Body of pancreas (tissue), 4 donors: ENCODE data around the gene EGFL7. TPM values are rescaled to one million over a fixed set of nuclear protein-coding genes. Genes with fewer than 3 reads are reported as not detected.
A peak's percentile ranks its signal among the peaks of the same experiment; 100 is the strongest.
"Not testable (repeated sequence)": the region's sequence is repeated elsewhere in the genome, so short reads cannot be mapped to it uniquely, and the experiment has no call there.

ENCODE experiments used
- ATAC-seq: fragments of 150-250 bp; one replicate; pipeline ENCODE4 v1.9.1; 2016
- DNase-seq, 4 donors: peaks; one replicate each; pipeline ENCODE4 v3.0.0-alpha.2; 2019
- H3K27ac ChIP-seq, 4 donors: fragments of 200-600 bp; sonication (generic); 1 replicate in 3 of 4; 2 replicates in 1 of 4; pipeline versions ENCODE4 v1.5.1 to v1.6.1; 2016 to 2019; ENCODE audit warnings: mild to moderate bottlenecking in 1 of 4, mixed read lengths in 1 of 4, moderate library complexity in 1 of 4
- H3K27me3 ChIP-seq, 2 donors: fragments of 200-600 bp; sonication (generic); one replicate each; pipeline ENCODE4 v1.6.0; 2016; ENCODE audit warnings: mild to moderate bottlenecking in 1 of 2
- H3K36me3 ChIP-seq, 2 donors: fragments of 200-600 bp; sonication (generic); replicated peaks in 1 of 2; 2 replicates each; pipeline ENCODE4 v1.5.1; 2016; ENCODE audit warnings: low read depth in 2 of 2; ENCODE audit not compliant: insufficient read depth in 1 of 2
- H3K4me1 ChIP-seq: fragments of 200-600 bp; sonication (generic); one replicate; pipeline ENCODE4 v1.6.0; 2016
- H3K4me3 ChIP-seq, 2 donors: fragments of 200-600 bp; sonication (generic); 1 replicate in 1 of 2; 2 replicates in 1 of 2; pipeline ENCODE4 v1.5.1; 2016 to 2019
- H3K9me3 ChIP-seq, 3 donors: fragments of 200-600 bp; sonication (generic); 1 replicate in 2 of 3; 2 replicates in 1 of 3; pipeline ENCODE4 v1.5.1; 2016
- POLR2A ChIP-seq, 3 donors: fragments of 450-650 bp; IDR thresholded peaks; one replicate each; pipeline ENCODE4 v1.6.1; 2016; ENCODE audit warnings: antibody characterized with exemption in 3 of 3, mild to moderate bottlenecking in 2 of 3
- WGBS, 2 donors: methylation state at CpG; one replicate each; pipeline ENCODE4 v1.1.5; 2017; 5-methylcytosine and 5-hydroxymethylcytosine counted together
- intact Hi-C: fragments of 100-400 bp; cut with DNase I; formaldehyde crosslinking; loops from one replicate; pipeline ENCODE4 v1.15.1; 2023
- total RNA-seq, 2 donors: library from RNA; depleted of rRNA; stranded (reverse); fragments of >200 nt; gene quantifications; one replicate each; pipeline ENCODE4 v1.1.0, GENCODE V29; 2016
- TF ChIP-seq, protein P1 (sequence below), 7 experiments: fragments of 450-650 bp in 4 of 7; fragments of 200-600 bp in 3 of 7; sonication (generic) in 3 of 7; IDR thresholded peaks; one replicate each; pipeline ENCODE4 v1.5.1; 2016 to 2019; ENCODE audit warnings: antibody characterized with exemption in 7 of 7

EGFL7 gene
- total RNA-seq, 2 donors from 2014 or later: 14.8 to 47.0 TPM

DNA sequence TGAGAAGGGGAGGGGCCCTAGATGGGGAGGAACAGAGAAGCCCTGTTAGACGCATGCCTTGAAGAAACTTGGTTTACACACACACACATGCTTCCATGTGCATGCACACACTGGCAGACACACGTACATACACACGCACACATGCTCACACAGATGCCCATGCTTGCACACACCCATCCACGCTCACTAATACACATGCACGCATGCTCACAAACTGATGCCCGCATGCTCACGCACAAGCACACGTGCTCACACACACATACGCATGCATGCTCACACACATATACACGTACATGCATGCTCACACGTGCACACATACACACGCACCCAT is 32.1 kb upstream of the EGFL7 start:
- DNase-seq (no peak), ATAC-seq (no peak)
- 44 to 49% methylated on average over 11 to 12 of the region's 12 CpGs for WGBS, 2 donors
- peaks cover 48% of the 10 kb centered on the region for H3K4me1 ChIP-seq
- no peaks in the 10 kb centered on the region for H3K36me3 ChIP-seq
- H3K9me3 ChIP-seq: no peaks in the 10 kb centered on the region
- H3K27me3 ChIP-seq: no peaks in the 10 kb centered on the region
- intact Hi-C loops: no loop called here
- no peak overlapping the region for H3K27ac ChIP-seq
- no peak overlapping the region for H3K4me3 ChIP-seq
- TF ChIP-seq POLR2A (IDR thresholded peaks at IDR 0.05): no peak
- TF ChIP-seq, protein P1, sequence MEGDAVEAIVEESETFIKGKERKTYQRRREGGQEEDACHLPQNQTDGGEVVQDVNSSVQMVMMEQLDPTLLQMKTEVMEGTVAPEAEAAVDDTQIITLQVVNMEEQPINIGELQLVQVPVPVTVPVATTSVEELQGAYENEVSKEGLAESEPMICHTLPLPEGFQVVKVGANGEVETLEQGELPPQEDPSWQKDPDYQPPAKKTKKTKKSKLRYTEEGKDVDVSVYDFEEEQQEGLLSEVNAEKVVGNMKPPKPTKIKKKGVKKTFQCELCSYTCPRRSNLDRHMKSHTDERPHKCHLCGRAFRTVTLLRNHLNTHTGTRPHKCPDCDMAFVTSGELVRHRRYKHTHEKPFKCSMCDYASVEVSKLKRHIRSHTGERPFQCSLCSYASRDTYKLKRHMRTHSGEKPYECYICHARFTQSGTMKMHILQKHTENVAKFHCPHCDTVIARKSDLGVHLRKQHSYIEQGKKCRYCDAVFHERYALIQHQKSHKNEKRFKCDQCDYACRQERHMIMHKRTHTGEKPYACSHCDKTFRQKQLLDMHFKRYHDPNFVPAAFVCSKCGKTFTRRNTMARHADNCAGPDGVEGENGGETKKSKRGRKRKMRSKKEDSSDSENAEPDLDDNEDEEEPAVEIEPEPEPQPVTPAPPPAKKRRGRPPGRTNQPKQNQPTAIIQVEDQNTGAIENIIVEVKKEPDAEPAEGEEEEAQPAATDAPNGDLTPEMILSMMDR (IDR thresholded peaks at IDR 0.05): no peak

DNA sequence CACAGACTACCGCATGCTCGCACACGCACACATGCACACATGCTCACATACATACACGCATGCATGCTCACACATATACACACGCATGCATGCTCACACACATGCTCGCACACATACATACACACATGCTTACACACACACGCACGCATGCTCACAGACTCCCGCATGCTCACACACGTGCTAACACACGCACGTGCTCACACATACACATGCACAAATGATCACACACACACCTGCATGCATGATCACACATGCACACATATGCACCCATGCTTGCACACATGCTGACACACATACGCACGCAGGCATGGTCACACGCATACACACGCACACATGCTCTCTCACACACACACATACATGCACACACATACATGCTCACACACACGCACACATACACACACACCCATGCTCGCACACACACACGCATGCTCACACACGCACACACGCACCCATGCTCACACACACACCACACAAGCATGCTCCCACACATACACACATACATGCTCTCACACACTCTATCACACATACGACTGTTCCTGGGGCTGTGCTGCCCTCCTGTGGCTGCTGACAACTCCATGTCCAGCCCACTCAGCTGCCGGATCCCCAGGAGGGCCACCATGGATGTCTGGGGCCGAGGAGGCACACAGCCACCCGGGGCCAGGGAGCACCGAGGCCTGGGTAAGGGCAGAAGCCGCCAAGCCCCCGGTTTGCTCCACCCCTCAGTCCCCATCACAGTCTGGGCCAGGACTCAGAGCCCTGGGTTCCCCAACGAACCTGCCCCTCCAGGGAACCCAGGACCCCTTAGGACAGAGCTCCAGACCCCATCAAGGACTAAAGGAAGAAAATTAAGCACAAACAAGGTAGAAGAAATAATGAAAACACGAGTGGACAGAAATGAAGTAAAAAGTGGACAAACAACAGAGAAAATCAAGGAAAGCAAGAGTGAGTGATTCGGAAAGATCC is 31.4 kb upstream of the EGFL7 start:
- Histone ChIP-seq H3K9me3 (no peaks in the 10 kb centered on the region), H3K27ac (no peak overlapping the region), H3K4me1 (peaks cover 41% of the 10 kb centered on the region), H3K27me3 (no peaks in the 10 kb centered on the region), H3K36me3 (no peaks in the 10 kb centered on the region), H3K4me3 (no peak overlapping the region)
- intact Hi-C loops: no loop called here
- DNase-seq (peak; percentile 84 to 88 (median 84)), ATAC-seq (peak; percentile 70)
- TF ChIP-seq POLR2A (IDR thresholded peaks at IDR 0.05): no peak
- TF ChIP-seq, protein P1 (IDR thresholded peaks at IDR 0.05): peak; percentile 70 to 99 (median 90)
- 31 to 43% methylated on average over 25 to 31 of the region's 31 CpGs for WGBS, 2 donors

DNA sequence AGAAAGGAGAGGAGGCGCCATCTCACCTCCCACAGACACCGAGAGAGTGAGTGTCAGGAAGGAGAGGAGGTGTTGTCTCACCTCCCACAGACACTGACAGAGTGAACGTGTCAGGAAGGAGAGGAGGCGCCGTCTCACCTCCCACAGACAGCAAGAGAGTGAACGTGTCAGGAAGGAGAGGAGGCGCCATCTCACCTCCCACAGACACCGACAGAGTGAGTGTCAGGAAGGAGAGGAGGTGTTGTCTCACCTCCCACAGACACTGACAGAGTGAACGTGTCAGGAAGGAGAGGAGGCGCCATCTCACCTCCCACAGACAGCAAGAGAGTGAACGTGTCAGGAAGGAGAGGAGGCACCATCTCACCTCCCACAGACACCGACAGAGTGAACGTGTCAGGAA is 30.6 kb upstream of the EGFL7 start:
- H3K9me3 ChIP-seq, intact Hi-C loops, H3K4me3 ChIP-seq, DNase-seq, H3K36me3 ChIP-seq, H3K27me3 ChIP-seq, ATAC-seq, H3K27ac ChIP-seq: not testable (repeated sequence)
- peaks cover 35% of the 10 kb centered on the region for H3K4me1 ChIP-seq
- WGBS, 2 donors: 51 to 59% methylated on average over 12 to 13 of the region's 13 CpGs

DNA sequence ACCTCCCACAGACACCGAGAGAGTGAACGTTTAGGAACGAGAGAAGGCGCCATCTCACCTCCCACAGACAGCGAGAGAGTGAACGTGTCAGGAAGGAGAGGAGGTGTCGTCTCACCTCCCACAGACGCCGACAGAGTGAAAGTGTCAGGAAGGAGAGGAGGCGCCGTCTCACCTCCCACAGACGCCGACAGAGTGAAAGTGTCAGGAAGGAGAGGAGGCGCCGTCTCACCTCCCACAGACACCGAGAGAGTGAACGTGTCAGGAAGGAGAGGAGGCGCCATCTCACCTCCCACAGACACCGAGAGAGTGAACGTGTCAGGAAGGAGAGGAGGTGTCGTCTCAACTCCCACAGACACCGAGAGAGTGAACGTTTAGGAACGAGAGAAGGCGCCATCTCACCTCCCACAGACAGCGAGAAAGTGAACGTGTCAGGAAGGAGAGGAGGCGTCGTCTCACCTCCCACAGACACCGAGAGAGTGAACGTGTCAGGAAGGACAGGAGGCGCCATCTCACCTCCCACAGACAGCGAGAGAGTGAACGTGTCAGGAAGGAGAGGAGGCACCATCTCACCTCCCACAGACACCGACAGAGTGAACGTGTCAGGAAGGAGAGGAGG is 30.1 kb upstream of the EGFL7 start:
- intact Hi-C loops, DNase-seq, H3K4me3 ChIP-seq, H3K27ac ChIP-seq, H3K36me3 ChIP-seq, H3K27me3 ChIP-seq, H3K9me3 ChIP-seq, ATAC-seq: not testable (repeated sequence)
- 70 to 71% methylated on average over 36 of the region's 36 CpGs for WGBS, 2 donors
- H3K4me1 ChIP-seq: peaks cover 31% of the 10 kb centered on the region

DNA sequence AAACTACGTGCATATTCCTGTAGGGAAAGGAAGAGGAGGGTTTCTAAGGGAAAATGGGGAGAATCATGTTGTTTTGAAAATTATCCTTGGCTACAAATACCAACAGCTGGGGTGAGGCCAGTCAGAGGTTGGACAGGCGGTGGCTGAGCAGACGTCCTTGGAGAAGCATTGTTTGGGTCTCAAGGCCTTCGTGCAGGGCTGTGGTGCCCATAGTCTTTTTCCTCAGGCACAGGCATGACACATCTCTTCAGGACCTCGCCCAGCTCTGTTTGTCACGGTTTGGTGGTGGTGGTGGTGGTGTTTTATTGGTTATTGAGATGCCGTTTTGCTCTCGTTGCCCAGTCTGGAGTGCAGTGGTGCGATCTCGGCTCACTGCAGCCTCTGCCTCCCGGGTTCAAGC is 27.8 kb upstream of the EGFL7 start:
- intact Hi-C loops: no loop called here
- TF ChIP-seq, protein P1 (IDR thresholded peaks at IDR 0.05): no peak

More for the DNA sequence above, 27.8 kb upstream of the EGFL7 start:
- no peaks in the 10 kb centered on the region for H3K27me3 ChIP-seq
- H3K4me3 ChIP-seq: no peak overlapping the region
- H3K36me3 ChIP-seq: no peaks in the 10 kb centered on the region
- DNase-seq (no peak), ATAC-seq (no peak)
- 74 to 84% methylated on average over 11 of the region's 11 CpGs for WGBS, 2 donors
- H3K4me1 ChIP-seq: peaks cover 14% of the 10 kb centered on the region
- H3K9me3 ChIP-seq: no peaks in the 10 kb centered on the region
- no peak overlapping the region for H3K27ac ChIP-seq
